KMS-11 (cell line): ENCODE measurements around the gene SEC61A2.

Experiments
- H2AFZ ChIP-seq: fragments of 200-600 bp; sonication (generic); 2 replicates; pipeline ENCODE4 v1.6.1; 2016; ENCODE audit warnings: antibody characterized with exemption, mixed run types, low read depth
- H3K27ac ChIP-seq: fragments of 200-600 bp; sonication (generic); 2 replicates; pipeline ENCODE4 v1.6.1; 2016; ENCODE audit warnings: mild to moderate bottlenecking, mixed run types
- H3K27me3 ChIP-seq: fragments of 200-600 bp; sonication (generic); 2 replicates; pipeline ENCODE4 v1.6.1; 2017; ENCODE audit warnings: mild to moderate bottlenecking, low read depth, mixed run types, moderate library complexity; ENCODE audit not compliant: insufficient read depth
- H3K36me3 ChIP-seq: fragments of 200-600 bp; sonication (generic); 2 replicates; pipeline ENCODE4 v1.6.1; 2017; ENCODE audit warnings: mild to moderate bottlenecking, mixed run types; ENCODE audit not compliant: insufficient read depth
- H3K4me1 ChIP-seq: fragments of 200-600 bp; sonication (generic); 2 replicates; pipeline ENCODE4 v1.6.1; 2016; ENCODE audit warnings: mild to moderate bottlenecking, low read depth, mixed run types; ENCODE audit not compliant: poor library complexity, severe bottlenecking
- H3K4me2 ChIP-seq: fragments of 200-600 bp; sonication (generic); 2 replicates; pipeline ENCODE4 v1.7.0; 2016; ENCODE audit warnings: mild to moderate bottlenecking, mixed run types
- H3K4me3 ChIP-seq: fragments of 200-600 bp; sonication (generic); IDR thresholded peaks from 2 replicates; pipeline ENCODE4 v1.6.1; 2017; ENCODE audit warnings: low read depth, low read length, mixed read lengths; ENCODE audit not compliant: insufficient read depth
- H3K79me2 ChIP-seq: fragments of 200-600 bp; sonication (generic); 2 replicates; pipeline ENCODE4 v1.6.1; 2016; ENCODE audit warnings: low read depth, mixed run types; ENCODE audit not compliant: insufficient read depth
- H3K9ac ChIP-seq: fragments of 200-600 bp; sonication (generic); 2 replicates; pipeline ENCODE4 v1.6.1; 2016; ENCODE audit warnings: mild to moderate bottlenecking, mixed run types
- H4K20me1 ChIP-seq: fragments of 200-600 bp; sonication (generic); 2 replicates; pipeline ENCODE4 v1.6.1; 2016; ENCODE audit warnings: mild to moderate bottlenecking, mixed run types; ENCODE audit not compliant: insufficient read depth
- CTCF ChIP-seq: fragments of 200-600 bp; sonication (generic); conservative IDR thresholded peaks from 2 replicates; pipeline ENCODE4 v1.6.1; 2017; ENCODE audit warnings: low read depth, mild to moderate bottlenecking, antibody characterized with exemption, low read length, moderate library complexity, mixed read lengths

Gene SEC61A2

GRCh38 chr10:12107781-12108180, 21.7 kb upstream of the SEC61A2 start:
- no peak overlapping the region for H3K27ac ChIP-seq
- H3K4me3 ChIP-seq = no peak overlapping the region
- no peak for TF ChIP-seq CTCF
- H3K4me2 ChIP-seq = no peak overlapping the region
- H3K4me1 ChIP-seq = no peaks in the 10 kb centered on the region
- peaks cover 2% of the 10 kb centered on the region; the same call in 1 of the 2 replicates for H3K36me3 ChIP-seq
- no peaks in the 10 kb centered on the region for H3K79me2 ChIP-seq
- H4K20me1 ChIP-seq = no peaks in the 10 kb centered on the region
- no peaks in the 10 kb centered on the region for H3K27me3 ChIP-seq
- no peak overlapping the region for H3K9ac ChIP-seq
- no peak overlapping the region for H2AFZ ChIP-seq

GRCh38 chr10:12109286-12109685, 20.2 kb upstream of the SEC61A2 start:
- H4K20me1 ChIP-seq = no peaks in the 10 kb centered on the region
- H3K4me2 ChIP-seq = no peak overlapping the region
- H3K36me3 ChIP-seq = no peaks in the 10 kb centered on the region
- no peaks in the 10 kb centered on the region for H3K79me2 ChIP-seq
- no peak overlapping the region for H3K4me3 ChIP-seq
- no peak overlapping the region for H2AFZ ChIP-seq
- H3K27ac ChIP-seq = no peak overlapping the region
- no peaks in the 10 kb centered on the region for H3K4me1 ChIP-seq
- no peak overlapping the region for H3K9ac ChIP-seq
- no peaks in the 10 kb centered on the region for H3K27me3 ChIP-seq
- TF ChIP-seq CTCF = no peak

GRCh38 chr10:12111528-12111927, 17.9 kb upstream of the SEC61A2 start:
- H3K36me3 ChIP-seq = no peaks in the 10 kb centered on the region
- no peak overlapping the region for H2AFZ ChIP-seq
- H3K79me2 ChIP-seq = no peaks in the 10 kb centered on the region
- H3K4me1 ChIP-seq = no peaks in the 10 kb centered on the region
- H3K4me2 ChIP-seq = no peak overlapping the region
- no peak for TF ChIP-seq CTCF
- no peaks in the 10 kb centered on the region for H3K27me3 ChIP-seq
- H3K27ac ChIP-seq = no peak overlapping the region
- no peak overlapping the region for H3K9ac ChIP-seq
- H3K4me3 ChIP-seq = no peak overlapping the region
- no peaks in the 10 kb centered on the region for H4K20me1 ChIP-seq

- Histone ChIP-seq H3K36me3 (no peaks in the 10 kb centered on the region), H3K9ac (no peak overlapping the region)
- no peak for TF ChIP-seq CTCF
Measured at GRCh38 chr10:12113627-12114026, 15.8 kb upstream of the SEC61A2 start.

More at GRCh38 chr10:12113627-12114026, 15.8 kb upstream of the SEC61A2 start:
- Histone ChIP-seq H3K4me1 (no peaks in the 10 kb centered on the region), H4K20me1 (no peaks in the 10 kb centered on the region), H3K27ac (no peak overlapping the region), H2AFZ (no peak overlapping the region), H3K4me2 (no peak overlapping the region), H3K27me3 (no peaks in the 10 kb centered on the region), H3K4me3 (no peak overlapping the region), H3K79me2 (no peaks in the 10 kb centered on the region)
